Fibroblast of the aortic adventitia (primary cell): ENCODE measurements around the gene CCP110. TPM values are rescaled to one million over a fixed set of nuclear protein-coding genes. Genes with fewer than 3 reads are reported as not detected.

Experiments
- DNase-seq: peaks from one replicate; pipeline ENCODE4 v3.0.0-alpha.2; 2010; ENCODE audit warnings: low read depth
- H3K4me3 ChIP-seq: 2 replicates; pipeline ENCODE4 v1.5.1; 2011; ENCODE audit warnings: low read depth, mild to moderate bottlenecking, control low read depth, low read length, moderate library complexity
- CTCF ChIP-seq: IDR thresholded peaks from 2 replicates; pipeline ENCODE4 v1.5.1; 2011; ENCODE audit warnings: mild to moderate bottlenecking, low read length, control low read depth, inconsistent platforms; ENCODE audit not compliant: insufficient read depth
- total RNA-seq: library from RNA; depleted of rRNA; stranded (reverse); fragments of >200 nt; gene quantifications from 2 replicates; pipeline ENCODE4 v1.2.3, GENCODE V29; 2012; ENCODE audit warnings: low replicate concordance

Gene CCP110
- total RNA-seq, 1 donor, result 23.3 TPM

GRCh38 chr16:19559242-19559910 lies 35.6 kb downstream of the CCP110 start:
- H3K4me3 ChIP-seq, result no peak overlapping the region
- peak; percentile 51 for TF ChIP-seq CTCF
- DNase-seq, result peak; percentile 88

- no peak overlapping the region for H3K4me3 ChIP-seq
- TF ChIP-seq CTCF, result no peak
Observed at GRCh38 chr16:19560078-19560477, 36.3 kb downstream of the CCP110 start.

DNA sequence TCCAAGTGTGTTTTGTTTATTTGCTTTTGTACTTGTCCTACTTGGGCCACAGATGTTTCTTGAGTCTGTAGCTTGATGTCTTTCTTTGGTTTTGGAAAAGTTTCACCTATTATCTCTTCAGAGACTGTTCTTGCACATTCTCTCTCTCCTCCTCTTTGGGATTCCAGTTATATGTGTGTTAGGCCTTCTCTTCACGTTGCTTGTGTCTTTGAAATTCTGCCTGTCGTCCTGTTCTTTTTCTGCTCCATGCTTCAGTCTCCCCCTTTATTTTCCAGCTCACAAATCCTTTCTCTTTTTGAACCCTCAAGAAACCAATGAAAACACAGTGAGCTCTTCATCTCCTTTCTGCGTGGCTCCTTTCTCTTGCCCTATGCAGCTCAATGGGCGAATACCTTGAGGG lies 39.6 kb downstream of the CCP110 start:
- no peak for TF ChIP-seq CTCF
- DNase-seq, result no peak
- no peak overlapping the region for H3K4me3 ChIP-seq

More at GRCh38 chr16:19560078-19560477, 36.3 kb downstream of the CCP110 start:
- DNase-seq, result no peak

- no peak overlapping the region for H3K4me3 ChIP-seq
- TF ChIP-seq CTCF, result no peak
- DNase-seq, result no peak
Observed at GRCh38 chr16:19566362-19566761, 42.6 kb downstream of the CCP110 start.

DNA sequence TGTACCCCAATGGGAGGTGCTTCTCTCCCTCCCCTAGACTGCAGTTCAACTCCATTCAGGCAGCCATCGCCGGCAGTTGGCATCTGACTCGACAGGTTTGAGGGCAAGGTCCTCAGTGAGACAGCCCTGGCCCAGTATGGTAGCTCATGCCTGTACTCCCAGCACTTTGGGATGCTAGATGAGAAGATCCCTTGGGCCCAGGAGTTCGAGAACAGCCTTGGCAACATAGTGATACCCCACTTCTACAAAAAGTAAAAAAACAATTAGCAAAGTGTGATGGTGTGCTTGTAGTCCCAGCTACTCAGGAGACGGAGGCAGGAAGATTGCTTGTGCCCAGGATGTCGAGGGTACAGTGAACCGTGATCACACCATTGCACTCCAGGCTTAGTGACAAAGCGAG lies 43.8 kb downstream of the CCP110 start:
- DNase-seq, result no peak
- no peak overlapping the region for H3K4me3 ChIP-seq
- no peak for TF ChIP-seq CTCF

DNA sequence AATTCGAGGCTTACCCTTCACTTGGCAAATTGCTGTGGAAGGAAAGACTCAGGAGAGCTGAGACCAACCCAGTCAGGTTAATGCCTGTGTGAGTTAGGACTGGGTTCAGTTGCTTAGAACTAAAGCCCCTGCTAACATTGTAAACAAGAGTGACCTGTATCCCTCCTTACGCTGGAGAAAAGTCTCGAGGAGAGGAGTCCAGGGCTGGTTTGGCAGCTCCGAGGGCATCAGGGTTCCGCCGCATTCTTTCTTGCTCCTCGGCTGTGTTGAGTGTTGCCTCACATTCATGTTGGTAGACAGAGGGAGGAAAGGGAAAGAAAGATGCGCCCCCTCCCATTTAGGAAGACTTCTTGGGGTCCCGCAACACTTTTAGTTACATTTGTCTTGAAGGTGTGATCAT lies 50.3 kb downstream of the CCP110 start:
- no peak for TF ChIP-seq CTCF
- H3K4me3 ChIP-seq, result no peak overlapping the region
- no peak for DNase-seq

DNA sequence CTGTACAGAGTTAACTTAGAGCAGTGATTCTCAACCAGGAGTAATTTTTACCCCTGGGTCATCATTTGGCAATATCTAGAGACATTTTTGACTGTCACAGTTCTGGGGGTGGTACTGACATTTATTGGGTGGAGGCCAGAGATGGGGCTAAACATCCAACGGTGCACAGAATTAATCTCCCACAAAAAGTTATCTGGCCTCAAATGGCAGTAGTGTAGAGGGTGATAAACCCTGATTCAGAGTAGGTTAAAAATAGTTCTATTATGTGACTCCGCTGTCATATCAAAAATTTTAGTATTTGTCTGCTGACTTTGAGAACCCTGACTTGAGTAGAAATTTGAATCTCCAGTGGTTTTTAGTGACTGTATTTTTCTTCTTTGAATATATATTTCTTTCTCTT lies 50.9 kb downstream of the CCP110 start:
- H3K4me3 ChIP-seq, result no peak overlapping the region
- no peak for DNase-seq
- no peak for TF ChIP-seq CTCF
